Aorta (tissue), 5 donors: ENCODE results near the gene TPSB2. TPM values are rescaled to one million over a fixed set of nuclear protein-coding genes. Genes with fewer than 3 reads are reported as not detected.
"Not testable (repeated sequence)": the region's sequence is repeated elsewhere in the genome, so short reads cannot be mapped to it uniquely, and the experiment has no call there.

Experiments used
- ATAC-seq: fragments of 200-7000 bp; cut with Tn5 transposase; one replicate; pipeline ENCODE4 v1.9.1; 2022; ENCODE audit warnings: moderate library complexity; ENCODE audit not compliant: low FRiP score
- DNase-seq, 2 donors: peaks; one replicate each; pipeline ENCODE4 v3.0.0-alpha.2; 2020
- H3K27ac ChIP-seq, 2 donors: one replicate each; pipeline ENCODE4 v1.5.1; 2013; ENCODE audit warnings: low read length in 2 of 2, mild to moderate bottlenecking in 2 of 2, moderate library complexity in 2 of 2, control low read depth in 1 of 2, inconsistent platforms in 1 of 2, low read depth in 1 of 2
- H3K27me3 ChIP-seq, 2 donors: one replicate each; pipeline ENCODE4 v1.6.1; 2013; ENCODE audit warnings: control low read depth in 1 of 2, low read length in 1 of 2, mild to moderate bottlenecking in 1 of 2, moderate library complexity in 1 of 2; ENCODE audit not compliant: insufficient read depth in 2 of 2, control insufficient read depth in 1 of 2
- H3K36me3 ChIP-seq, 2 donors: one replicate each; pipeline ENCODE4 v1.6.1; 2013; ENCODE audit warnings: control low read depth in 1 of 2, low read length in 1 of 2, mild to moderate bottlenecking in 1 of 2; ENCODE audit not compliant: insufficient read depth in 2 of 2, control insufficient read depth in 1 of 2
- H3K4me1 ChIP-seq, 2 donors: one replicate each; pipeline ENCODE4 v1.6.1; 2013; ENCODE audit warnings: low read length in 2 of 2, control low read depth in 1 of 2, mild to moderate bottlenecking in 1 of 2, moderate library complexity in 1 of 2; ENCODE audit not compliant: insufficient read depth in 2 of 2, control insufficient read depth in 1 of 2
- H3K4me3 ChIP-seq, 2 donors: one replicate each; pipeline ENCODE4 v1.5.1; 2013; ENCODE audit warnings: low read length in 2 of 2, control low read depth in 1 of 2, mild to moderate bottlenecking in 1 of 2
- H3K9me3 ChIP-seq: one replicate; pipeline ENCODE4 v1.6.1; 2013; ENCODE audit warnings: mild to moderate bottlenecking, low read length; ENCODE audit not compliant: control insufficient read depth
- WGBS, 2 donors: extraction: QIAGEN DNeasy Blood & Tissue Kit; methylation state at CpG; one replicate each; pipeline ENCODE4 v1.1.7; 2013; 5-methylcytosine and 5-hydroxymethylcytosine counted together
- intact Hi-C, 2 donors: fragments of 100-400 bp; cut with DNase I; formaldehyde crosslinking; loops; one replicate each; pipeline versions ENCODE4 v1.14.2 to v1.15.0; 2022
- long read RNA-seq, 2 donors: library from polyadenylated mRNA; unstranded; transcript quantifications; one replicate each; pipeline ENCODE4 v2.0.0, GENCODE V29; 2020 to 2021
- polyA plus RNA-seq, 2 donors: library from polyadenylated mRNA; stranded (reverse); fragments of 200-250 nt; gene quantifications; one replicate each; pipeline ENCODE4 v1.2.3, GENCODE V29; 2013
- total RNA-seq, 2 donors: library from RNA; stranded (reverse); fragmentation: NEBNext Ultra II Directional; extraction: Animal tissue kit (Norgen Biotek cat#: 25700); gene quantifications; one replicate each; pipeline ENCODE4 v1.2.1, GENCODE V29; 2021
- donor health status: healthy with polysubstance abuse.
- donor health status: Bipolar disorder and iron deficiency.
- donor health status: DM: no; HTN: no; CAD: no.
- donor health status: DM: no; HTN: no; CAD: no.
- donor health status: DM: yes; HTN: yes; CAD: no.

The TPSB2 gene
- total RNA-seq: 10 to 100 TPM; 17.0 to 51.0 TPM
- 10 to 100 TPM in 1 of 2 donors, 1 to 10 TPM in 1; 4.9 to 10.8 TPM for polyA plus RNA-seq
- long read RNA-seq, donor 1, transcript TPSB2-201 (6 exons, 1,165 nt): major isoform, 6 of 12 reads
- long read RNA-seq, donor 1, partial matches to known transcripts: 1 of 12 reads
- long read RNA-seq, donor 1, other reads (novel, unspliced or antisense): 3 of 12 reads
- long read RNA-seq, donor 2, transcript TPSB2-201 (6 exons, 1,165 nt): major isoform, 5 of 8 reads
- long read RNA-seq, donor 2, partial matches to known transcripts: 2 of 8 reads
- long read RNA-seq, donor 2, other reads (novel, unspliced or antisense): 0 of 8 reads

DNA sequence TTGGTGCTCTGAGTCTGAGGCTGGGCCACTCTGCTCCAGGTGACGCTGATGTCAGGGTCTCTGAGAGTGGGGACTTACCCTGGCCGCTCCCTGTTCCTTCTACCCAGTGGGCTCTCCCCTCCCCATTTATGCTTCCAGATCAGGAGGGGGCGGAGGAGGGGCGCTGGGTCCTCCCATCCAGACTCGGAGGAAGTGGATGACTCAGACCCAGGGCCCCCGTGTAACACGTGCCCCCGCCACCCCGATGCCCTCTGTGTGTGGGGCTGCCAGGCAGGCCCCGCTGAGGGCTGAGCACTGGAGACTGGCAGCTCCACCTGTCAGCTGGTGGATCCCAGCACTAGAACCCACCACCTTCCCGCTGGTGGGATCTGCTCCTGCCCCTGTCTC is at the start of gene TPSB2:
TSS of gene TPSB2 (minus strand) at position 101 of the 387 bp plus-strand sequence. CDS start 233 bp downstream, outside the sequence.
- H3K36me3 ChIP-seq, H3K27me3 ChIP-seq, H3K9me3 ChIP-seq, intact Hi-C loops, H3K27ac ChIP-seq, H3K4me3 ChIP-seq, H3K4me1 ChIP-seq, ATAC-seq, DNase-seq: not testable (repeated sequence)
- 64 to 80% methylated on average over 2 to 6 of the region's 11 CpGs for WGBS, 2 donors

DNA sequence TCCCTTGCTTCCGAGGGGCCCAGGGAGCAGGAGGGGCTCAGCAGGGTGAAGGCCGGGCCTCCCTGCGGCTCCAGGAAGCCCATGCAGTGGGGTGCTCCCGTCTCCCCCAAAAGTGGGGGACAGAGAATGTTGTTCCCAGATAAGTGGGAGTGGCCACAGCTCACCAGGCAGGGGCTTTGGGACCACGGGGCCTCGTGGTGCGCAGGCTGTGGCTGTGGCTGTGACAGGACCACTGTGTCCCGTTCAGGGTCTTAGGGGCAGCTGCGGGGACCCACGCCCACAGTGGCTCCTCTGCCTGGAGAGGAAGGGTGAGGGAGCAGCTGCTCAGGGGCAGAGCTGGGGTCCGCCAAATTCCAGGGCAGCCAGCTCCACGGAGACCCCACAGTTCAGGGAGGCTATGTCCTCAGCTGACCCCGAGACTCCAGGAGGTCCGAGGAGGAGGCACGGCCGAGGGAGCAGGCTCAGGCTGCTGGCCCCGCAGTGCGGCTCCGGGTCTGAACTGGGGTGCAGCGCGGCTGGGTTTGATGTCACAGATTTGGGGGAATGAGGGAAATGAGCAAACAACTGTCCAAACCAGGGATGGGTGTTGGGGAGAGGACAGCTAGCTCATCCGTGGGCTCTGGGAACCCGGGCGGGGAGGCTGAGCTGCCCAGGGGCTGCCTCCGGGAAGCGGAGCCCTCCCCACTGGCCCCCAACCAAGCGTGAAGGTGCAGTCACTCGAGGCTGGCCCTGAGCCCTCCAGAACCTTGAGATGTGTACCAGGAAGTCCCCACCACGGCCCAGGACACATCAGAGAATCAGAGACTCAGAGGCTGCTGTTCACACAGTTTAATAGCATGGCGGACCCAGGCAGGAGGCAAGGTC is 49.3 kb upstream of the TPSB2 start:
- intact Hi-C loops: no loop called here
- no peaks in the 10 kb centered on the region for H3K9me3 ChIP-seq
- no peak overlapping the region for H3K27ac ChIP-seq
- no peaks in the 10 kb centered on the region for H3K4me1 ChIP-seq
- H3K27me3 ChIP-seq: no peaks in the 10 kb centered on the region
- H3K36me3 ChIP-seq: no peaks in the 10 kb centered on the region
- no peak overlapping the region for H3K4me3 ChIP-seq
- DNase-seq (no peak), ATAC-seq (no peak)
- WGBS, 2 donors: 77 to 79% methylated on average over 30 of the region's 30 CpGs

DNA sequence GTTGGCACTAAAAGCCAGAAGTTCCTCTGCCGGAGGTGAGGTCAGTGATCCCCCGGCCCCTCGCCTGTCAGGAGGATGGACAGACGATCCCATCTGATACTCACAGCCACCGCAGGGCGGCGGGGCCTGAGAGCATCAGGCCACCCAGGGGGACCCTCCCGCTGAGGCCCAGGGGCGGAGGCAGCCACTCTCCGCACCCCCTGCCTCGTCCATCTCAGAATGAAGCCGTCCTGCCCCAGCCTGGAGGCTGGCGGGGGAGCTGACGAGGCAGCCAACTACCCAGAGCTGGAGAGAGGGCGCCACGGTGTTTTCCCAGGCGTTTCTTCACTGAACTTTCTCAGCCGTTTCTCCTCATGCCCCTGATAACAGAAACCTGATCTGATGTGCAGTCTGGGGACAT is 48.5 kb upstream of the TPSB2 start:
- no peak for ATAC-seq
- WGBS, 2 donors: 15 to 20% methylated on average over 18 of the region's 18 CpGs
- no peak overlapping the region for H3K4me3 ChIP-seq
- no peak for DNase-seq
- H3K27ac ChIP-seq: no peak overlapping the region
- H3K4me1 ChIP-seq: no peaks in the 10 kb centered on the region
- no peaks in the 10 kb centered on the region for H3K36me3 ChIP-seq
- intact Hi-C loops: no loop called here
- H3K27me3 ChIP-seq: no peaks in the 10 kb centered on the region
- H3K9me3 ChIP-seq: no peaks in the 10 kb centered on the region

DNA sequence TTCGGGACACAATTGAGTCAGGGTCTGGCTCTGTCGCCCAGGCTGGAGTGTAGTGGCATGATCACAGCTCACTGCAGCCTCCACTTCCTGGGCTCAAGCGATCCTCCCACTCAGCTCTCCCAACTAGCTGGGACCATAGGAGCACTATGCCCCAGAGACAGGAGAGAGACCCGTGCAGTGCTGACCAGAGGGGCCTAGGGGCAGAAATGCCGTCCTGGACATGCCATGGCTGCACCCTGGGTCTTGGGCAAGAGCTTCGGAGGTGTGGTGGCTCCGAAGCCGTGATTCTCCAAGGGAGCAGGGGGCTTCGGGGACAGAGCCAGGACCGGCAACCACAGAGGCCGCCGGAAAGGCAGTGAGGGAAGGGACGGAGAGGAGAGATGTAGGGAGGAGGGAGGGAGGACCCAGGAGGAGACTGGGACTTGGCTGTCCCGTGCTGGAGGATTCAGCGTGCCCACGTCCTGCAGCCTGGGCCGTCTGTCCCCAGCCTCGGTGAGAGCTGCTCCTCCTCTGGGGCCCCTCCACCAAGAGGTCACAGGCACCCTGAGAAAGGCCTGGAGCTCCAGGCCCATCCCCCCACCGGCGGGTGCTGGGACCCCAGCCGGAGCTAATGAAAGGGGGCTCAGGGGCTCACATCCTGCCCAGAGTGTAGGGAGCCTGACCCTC is 47.8 kb upstream of the TPSB2 start:
- Histone ChIP-seq H3K4me3 (no peak overlapping the region), H3K4me1 (no peaks in the 10 kb centered on the region), H3K27me3 (no peaks in the 10 kb centered on the region), H3K36me3 (no peaks in the 10 kb centered on the region), H3K27ac (no peak overlapping the region), H3K9me3 (no peaks in the 10 kb centered on the region)
- no peak for DNase-seq
- 32 to 37% methylated on average over 19 to 21 of the region's 21 CpGs for WGBS, 2 donors
- intact Hi-C loops: no loop called here
- no peak for ATAC-seq

DNA sequence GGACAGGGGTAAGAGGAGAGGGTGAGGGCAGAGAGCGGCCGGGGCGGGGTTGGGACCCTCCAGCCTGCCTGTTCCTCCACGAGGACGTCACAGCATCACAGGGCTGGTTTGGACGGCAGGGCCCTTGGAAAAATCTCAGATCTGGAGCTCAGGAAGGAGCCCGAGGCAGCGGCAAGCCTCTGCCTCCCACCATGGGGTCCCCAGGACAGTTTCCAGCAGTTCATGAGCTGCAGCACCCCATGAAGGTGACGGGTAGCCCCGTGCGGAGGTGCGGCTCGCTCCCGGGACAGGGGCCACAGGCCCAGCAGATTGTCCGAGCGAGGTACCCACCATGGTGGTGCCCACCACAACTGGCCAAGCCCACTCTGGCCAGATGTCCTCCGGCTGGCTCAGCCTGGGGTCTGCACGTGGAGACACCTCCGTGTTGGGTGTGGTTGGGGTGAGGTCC is 47.2 kb upstream of the TPSB2 start:
- DNase-seq (peak in 1 of 2 donors; percentile 63), ATAC-seq (peak; percentile 6)
- intact Hi-C loops: no loop called here
- no peaks in the 10 kb centered on the region for H3K36me3 ChIP-seq
- H3K9me3 ChIP-seq: no peaks in the 10 kb centered on the region
- H3K4me1 ChIP-seq: no peaks in the 10 kb centered on the region
- H3K27ac ChIP-seq: no peak overlapping the region
- 75 to 76% methylated on average over 19 of the region's 19 CpGs for WGBS, 2 donors
- no peaks in the 10 kb centered on the region for H3K27me3 ChIP-seq
- no peak overlapping the region for H3K4me3 ChIP-seq

DNA sequence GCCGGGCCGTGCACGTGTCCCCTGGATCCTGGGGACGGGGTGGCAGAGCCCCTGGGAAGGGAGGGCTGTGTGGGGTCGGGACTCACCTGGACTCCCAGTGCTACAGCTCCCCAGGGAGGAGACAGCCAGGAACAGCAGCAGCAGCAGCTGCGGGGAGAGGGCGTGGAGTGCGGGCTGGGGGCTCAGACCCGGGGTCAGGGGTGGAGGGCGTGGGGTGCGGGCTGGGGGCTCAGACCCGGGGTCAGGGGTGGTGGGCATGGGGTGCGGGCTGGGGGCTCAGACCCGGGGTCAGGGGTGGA is 46.5 kb upstream of the TPSB2 start:
- H3K36me3 ChIP-seq: no peaks in the 10 kb centered on the region
- ATAC-seq (no peak), DNase-seq (no peak)
- no peak overlapping the region for H3K4me3 ChIP-seq
- WGBS, 2 donors: 77 to 82% methylated on average over 12 to 14 of the region's 14 CpGs
- no peak overlapping the region for H3K27ac ChIP-seq
- intact Hi-C loops: no loop called here
- no peaks in the 10 kb centered on the region for H3K27me3 ChIP-seq
- H3K4me1 ChIP-seq: no peaks in the 10 kb centered on the region
- H3K9me3 ChIP-seq: no peaks in the 10 kb centered on the region

DNA sequence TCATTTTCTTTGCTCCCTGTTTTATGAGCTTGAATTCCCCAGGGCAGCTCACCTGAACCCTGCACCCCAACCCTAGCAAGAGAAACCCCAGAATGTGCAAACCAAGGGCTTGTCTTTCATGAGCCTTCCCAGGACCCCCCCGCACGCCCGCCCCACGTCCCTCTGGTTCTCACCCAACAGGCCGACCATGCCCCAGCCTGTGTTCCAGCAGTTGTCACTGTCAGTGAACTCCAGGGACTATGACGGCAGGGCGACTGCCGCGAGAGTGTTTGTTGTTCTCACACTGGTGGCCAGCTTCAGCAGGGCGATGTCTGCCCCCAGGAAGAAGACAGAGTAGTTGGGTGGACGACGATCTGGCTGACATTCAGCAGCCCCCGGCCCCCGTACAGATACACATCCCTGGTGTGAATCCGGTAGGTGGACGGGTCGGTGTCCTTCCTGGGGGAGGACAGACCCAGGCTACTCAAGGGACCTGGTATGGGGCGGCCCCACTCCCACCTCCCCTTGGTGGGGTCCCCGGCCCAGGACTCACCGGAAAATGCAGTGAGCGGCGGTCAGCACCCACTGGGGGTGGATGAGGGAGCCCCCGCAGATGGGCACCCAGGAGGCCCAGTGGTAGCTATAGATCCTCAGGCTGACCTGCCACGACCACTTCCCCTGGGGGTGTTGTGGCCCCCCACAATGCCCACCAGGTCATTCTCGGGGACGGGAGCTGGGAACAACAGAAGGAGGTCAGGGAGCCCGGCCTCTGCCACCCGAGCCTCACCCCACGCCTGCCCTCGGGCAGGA is 46.0 kb upstream of the TPSB2 start:
- Histone ChIP-seq H3K27ac (no peak overlapping the region), H3K27me3 (no peaks in the 10 kb centered on the region), H3K4me3 (no peak overlapping the region), H3K36me3 (no peaks in the 10 kb centered on the region), H3K4me1 (no peaks in the 10 kb centered on the region), H3K9me3 (no peaks in the 10 kb centered on the region)
- ATAC-seq (no peak), DNase-seq (peak in 1 of 2 donors; percentile 76)
- 52 to 57% methylated on average over 27 to 30 of the region's 30 CpGs for WGBS, 2 donors
- intact Hi-C loops: no loop called here

DNA sequence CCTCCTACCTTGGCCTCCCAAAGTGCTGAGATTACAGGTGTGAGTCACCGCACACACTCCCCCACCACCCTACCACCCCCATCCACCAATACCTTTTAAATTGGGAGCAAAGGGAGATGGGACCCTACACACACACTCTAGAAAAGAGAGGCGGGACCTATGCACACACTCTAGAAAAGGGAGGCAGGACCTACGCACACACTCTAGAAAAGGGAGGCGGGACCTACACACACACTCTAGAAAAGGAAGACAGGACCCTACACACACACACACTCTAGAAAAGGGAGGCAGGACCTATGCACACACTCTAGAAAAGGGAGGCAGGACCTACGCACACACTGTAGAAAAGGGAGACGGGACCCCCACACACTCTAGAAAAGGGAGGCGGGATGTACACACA is 44.8 kb upstream of the TPSB2 start:
- no peaks in the 10 kb centered on the region for H3K9me3 ChIP-seq
- H3K4me1 ChIP-seq: no peaks in the 10 kb centered on the region
- DNase-seq (no peak), ATAC-seq (no peak)
- 93 to 95% methylated on average over 7 of the region's 7 CpGs for WGBS, 2 donors
- H3K27me3 ChIP-seq: no peaks in the 10 kb centered on the region
- no peak overlapping the region for H3K4me3 ChIP-seq
- intact Hi-C loops: no loop called here
- no peak overlapping the region for H3K27ac ChIP-seq
- H3K36me3 ChIP-seq: no peaks in the 10 kb centered on the region
